Measurements from ENCODE around the gene ACADS.

GRCh38 chr12:120766566-120766965 lies 40.9 kb downstream of the ACADS start:
- TF ChIP-seq FOXP2 (optimal IDR thresholded peaks at IDR 0.05; ENCODE audit: control extremely low read depth, extremely low read length, insufficient read depth), result no peak
- TF ChIP-seq EZH2 (IDR thresholded peaks at IDR 0.05), result no peak
- TF ChIP-seq POLR2AphosphoS5 (IDR thresholded peaks at IDR 0.05; ENCODE audit: borderline replicate concordance, low read depth, low read length), result no peak

All from SK-N-MC (cell line).